DND-41 (cell line): ENCODE data around the gene IDI1.

Experiments used
- EZH2 ChIP-seq: IDR thresholded peaks from 3 replicates; pipeline ENCODE4 v1.6.1; 2012; ENCODE audit warnings: borderline replicate concordance, low read depth, mild to moderate bottlenecking, moderate library complexity, low read length, inconsistent platforms; ENCODE audit not compliant: severe bottlenecking
- TF ChIP-seq, protein P1 (sequence below): IDR thresholded peaks from 2 replicates; pipeline ENCODE4 v1.5.1; 2012; ENCODE audit warnings: borderline replicate concordance, low read length, moderate library complexity, mild to moderate bottlenecking; ENCODE audit not compliant: poor library complexity, severe bottlenecking; ENCODE audit errors: extremely low read depth

DNA sequence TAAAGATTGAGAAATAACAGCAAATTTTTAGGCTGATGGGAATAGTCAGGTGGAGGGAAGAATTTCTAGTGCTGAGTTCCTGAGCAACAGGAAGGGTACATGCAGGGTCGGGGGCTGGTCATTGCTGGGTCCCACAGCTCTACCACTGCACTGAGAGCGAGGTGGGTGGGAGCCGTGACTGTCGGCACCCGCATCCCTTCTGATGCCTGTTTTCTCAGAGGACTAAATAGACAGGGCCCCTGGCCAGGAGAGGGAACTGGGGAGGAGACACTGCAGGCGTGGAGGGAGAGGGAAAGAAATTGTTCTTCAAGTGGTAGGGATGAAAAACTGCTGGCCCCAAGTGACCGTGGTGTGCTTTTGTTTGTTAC lies 53.4 kb downstream of the IDI1 start:
- TF ChIP-seq, protein P1, sequence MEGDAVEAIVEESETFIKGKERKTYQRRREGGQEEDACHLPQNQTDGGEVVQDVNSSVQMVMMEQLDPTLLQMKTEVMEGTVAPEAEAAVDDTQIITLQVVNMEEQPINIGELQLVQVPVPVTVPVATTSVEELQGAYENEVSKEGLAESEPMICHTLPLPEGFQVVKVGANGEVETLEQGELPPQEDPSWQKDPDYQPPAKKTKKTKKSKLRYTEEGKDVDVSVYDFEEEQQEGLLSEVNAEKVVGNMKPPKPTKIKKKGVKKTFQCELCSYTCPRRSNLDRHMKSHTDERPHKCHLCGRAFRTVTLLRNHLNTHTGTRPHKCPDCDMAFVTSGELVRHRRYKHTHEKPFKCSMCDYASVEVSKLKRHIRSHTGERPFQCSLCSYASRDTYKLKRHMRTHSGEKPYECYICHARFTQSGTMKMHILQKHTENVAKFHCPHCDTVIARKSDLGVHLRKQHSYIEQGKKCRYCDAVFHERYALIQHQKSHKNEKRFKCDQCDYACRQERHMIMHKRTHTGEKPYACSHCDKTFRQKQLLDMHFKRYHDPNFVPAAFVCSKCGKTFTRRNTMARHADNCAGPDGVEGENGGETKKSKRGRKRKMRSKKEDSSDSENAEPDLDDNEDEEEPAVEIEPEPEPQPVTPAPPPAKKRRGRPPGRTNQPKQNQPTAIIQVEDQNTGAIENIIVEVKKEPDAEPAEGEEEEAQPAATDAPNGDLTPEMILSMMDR: no peak
- no peak for TF ChIP-seq EZH2
